ENCODE measurements around the gene TMPRSS6. TPM values are rescaled to one million over a fixed set of nuclear protein-coding genes. Genes with fewer than 3 reads are reported as not detected.

Gene TMPRSS6
- total RNA-seq, 1 donor from 2014 or later = 2.1 TPM

- Histone ChIP-seq H3K36me3 (no peaks in the 10 kb centered on the region), H3K4me3 (no peak overlapping the region), H3K27ac (no peak overlapping the region), H3K27me3 (no peaks in the 10 kb centered on the region), H3K4me1 (peaks cover 4% of the 10 kb centered on the region), H3K9me3 (no peaks in the 10 kb centered on the region)
- DNase-seq = no peak
- TF ChIP-seq, protein P1, sequence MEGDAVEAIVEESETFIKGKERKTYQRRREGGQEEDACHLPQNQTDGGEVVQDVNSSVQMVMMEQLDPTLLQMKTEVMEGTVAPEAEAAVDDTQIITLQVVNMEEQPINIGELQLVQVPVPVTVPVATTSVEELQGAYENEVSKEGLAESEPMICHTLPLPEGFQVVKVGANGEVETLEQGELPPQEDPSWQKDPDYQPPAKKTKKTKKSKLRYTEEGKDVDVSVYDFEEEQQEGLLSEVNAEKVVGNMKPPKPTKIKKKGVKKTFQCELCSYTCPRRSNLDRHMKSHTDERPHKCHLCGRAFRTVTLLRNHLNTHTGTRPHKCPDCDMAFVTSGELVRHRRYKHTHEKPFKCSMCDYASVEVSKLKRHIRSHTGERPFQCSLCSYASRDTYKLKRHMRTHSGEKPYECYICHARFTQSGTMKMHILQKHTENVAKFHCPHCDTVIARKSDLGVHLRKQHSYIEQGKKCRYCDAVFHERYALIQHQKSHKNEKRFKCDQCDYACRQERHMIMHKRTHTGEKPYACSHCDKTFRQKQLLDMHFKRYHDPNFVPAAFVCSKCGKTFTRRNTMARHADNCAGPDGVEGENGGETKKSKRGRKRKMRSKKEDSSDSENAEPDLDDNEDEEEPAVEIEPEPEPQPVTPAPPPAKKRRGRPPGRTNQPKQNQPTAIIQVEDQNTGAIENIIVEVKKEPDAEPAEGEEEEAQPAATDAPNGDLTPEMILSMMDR (IDR thresholded peaks at IDR 0.05) = no peak
- ATAC-seq = no peak
- intact Hi-C loops (cut with DNase I) = no loop called here
Measured at GRCh38 chr22:37119872-37120271, 10.4 kb upstream of the TMPRSS6 start.

DNA sequence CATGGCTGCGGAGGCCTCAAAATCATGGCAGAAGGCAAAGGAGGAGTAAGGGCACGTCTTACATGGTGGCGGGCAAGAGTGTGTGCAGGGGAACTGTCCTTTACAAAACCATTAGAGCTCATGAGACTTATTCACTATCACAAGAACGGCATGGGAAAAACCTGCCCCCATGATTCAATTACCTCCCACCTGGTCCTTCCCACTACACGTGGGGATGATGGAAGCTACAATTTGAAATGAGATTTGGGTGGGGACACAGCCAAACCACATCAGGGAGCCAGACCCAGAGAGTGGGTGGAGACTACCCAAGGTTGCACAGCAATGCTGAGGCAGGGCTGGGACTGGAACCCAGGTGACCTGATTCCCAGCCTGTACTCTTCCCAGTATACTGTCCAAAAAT, 8.6 kb upstream of the TMPRSS6 start:
- Histone ChIP-seq H3K4me1 (peaks cover 4% of the 10 kb centered on the region), H3K4me3 (no peak overlapping the region), H3K27ac (no peak overlapping the region), H3K27me3 (no peaks in the 10 kb centered on the region), H3K36me3 (no peaks in the 10 kb centered on the region), H3K9me3 (no peaks in the 10 kb centered on the region)
- TF ChIP-seq, protein P1 (IDR thresholded peaks at IDR 0.05) = no peak
- intact Hi-C loops (cut with DNase I) = no loop called here
- ATAC-seq = no peak
- DNase-seq = no peak

DNA sequence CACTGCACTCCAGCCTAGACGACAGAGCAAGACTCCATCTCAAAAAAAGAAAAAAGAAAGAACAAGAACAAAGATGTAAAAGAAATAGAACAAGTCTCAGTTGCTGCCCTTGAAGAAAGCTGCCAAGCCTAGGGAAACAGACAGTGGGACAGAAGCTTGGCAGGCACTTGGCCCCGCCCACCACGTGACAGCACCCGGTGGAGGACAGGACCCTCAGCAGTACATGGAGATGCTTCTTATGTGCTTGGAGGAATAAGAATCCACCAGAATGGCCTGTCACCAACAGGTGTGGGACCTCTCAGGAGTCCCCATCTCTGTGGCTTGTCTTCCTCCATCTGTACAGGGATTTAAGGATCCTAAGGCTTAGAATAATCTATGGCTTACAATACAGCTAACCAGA, 7.6 kb upstream of the TMPRSS6 start:
- H3K4me3 ChIP-seq = no peak overlapping the region
- ATAC-seq (no peak), DNase-seq (no peak)
- H3K36me3 ChIP-seq = no peaks in the 10 kb centered on the region
- TF ChIP-seq, protein P1 (IDR thresholded peaks at IDR 0.05) = no peak
- no peak overlapping the region for H3K27ac ChIP-seq
- H3K4me1 ChIP-seq = peaks cover 4% of the 10 kb centered on the region
- no peaks in the 10 kb centered on the region for H3K27me3 ChIP-seq
- intact Hi-C loops (cut with DNase I) = no loop called here
- no peaks in the 10 kb centered on the region for H3K9me3 ChIP-seq

DNA sequence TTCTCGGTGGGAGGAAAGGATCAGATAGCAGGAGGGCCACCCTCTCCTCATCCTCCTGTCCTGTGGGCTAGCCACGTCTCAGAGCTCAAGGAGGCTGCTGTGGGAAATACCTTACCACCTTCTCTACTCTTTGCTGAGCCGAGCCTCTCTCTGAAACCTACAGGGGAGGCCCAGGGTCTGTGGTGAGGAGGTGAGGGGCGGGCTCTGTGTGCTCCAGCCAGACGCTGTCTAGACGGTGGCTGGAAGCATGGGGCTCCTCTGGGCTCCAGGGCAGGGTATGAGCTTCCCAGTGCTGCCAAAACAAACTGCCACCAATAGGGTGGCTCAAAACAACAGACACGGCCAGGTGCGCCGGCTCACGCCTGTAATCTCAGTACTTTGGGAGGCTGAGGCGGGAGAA, 5.5 kb upstream of the TMPRSS6 start:
- Histone ChIP-seq H3K27me3 (no peaks in the 10 kb centered on the region), H3K36me3 (no peaks in the 10 kb centered on the region), H3K27ac (no peak overlapping the region), H3K9me3 (no peaks in the 10 kb centered on the region), H3K4me3 (no peak overlapping the region), H3K4me1 (no peaks in the 10 kb centered on the region)
- no peak for ATAC-seq
- TF ChIP-seq, protein P1 (IDR thresholded peaks at IDR 0.05) = no peak
- intact Hi-C loops (cut with DNase I) = no loop called here
- no peak for DNase-seq

- ATAC-seq = no peak
- no peaks in the 10 kb centered on the region for H3K9me3 ChIP-seq
- no peak for DNase-seq
- intact Hi-C loops (cut with DNase I) = no loop called here
- no peaks in the 10 kb centered on the region for H3K4me1 ChIP-seq
- TF ChIP-seq, protein P1 (IDR thresholded peaks at IDR 0.05) = no peak
- H3K4me3 ChIP-seq = no peak overlapping the region
- H3K27ac ChIP-seq = no peak overlapping the region
- H3K36me3 ChIP-seq = no peaks in the 10 kb centered on the region
- no peaks in the 10 kb centered on the region for H3K27me3 ChIP-seq
Measured at GRCh38 chr22:37113757-37114156, 4.2 kb upstream of the TMPRSS6 start.

- Histone ChIP-seq H3K36me3 (no peaks in the 10 kb centered on the region), H3K27me3 (no peaks in the 10 kb centered on the region), H3K27ac (no peak overlapping the region), H3K4me1 (no peaks in the 10 kb centered on the region), H3K9me3 (no peaks in the 10 kb centered on the region), H3K4me3 (no peak overlapping the region)
- ATAC-seq (no peak), DNase-seq (no peak)
- TF ChIP-seq, protein P1 (IDR thresholded peaks at IDR 0.05) = no peak
- intact Hi-C loops (cut with DNase I) = no loop called here
Measured at GRCh38 chr22:37112084-37112728, 2.7 kb upstream of the TMPRSS6 start.

All from upper lobe of right lung (tissue), 1 donor.